H1 (cell line): Measurements from ENCODE around the gene TNKS2. TPM values are rescaled to one million over a fixed set of nuclear protein-coding genes. Genes with fewer than 3 reads are reported as not detected.
A peak's percentile ranks its signal among the peaks of the same experiment; 100 is the strongest.

Experiments used
- CTCF ChIA-PET: fragments of 300-600 bp; sonication (Branson Sonifier 250); formaldehyde crosslinking; loops from one replicate; lab custom pipeline; 2021; ENCODE audit not compliant: partially characterized antibody; lab: Charles Lee
- POLR2A ChIA-PET: fragments of 300-600 bp; sonication (Branson Sonifier 250); formaldehyde crosslinking; loops from one replicate; lab custom pipeline; 2021; ENCODE audit warnings: inconsistent platforms; ENCODE audit not compliant: partially characterized antibody; lab: Charles Lee
- DNase-seq, 2 experiments: peaks; one replicate each; pipeline versions ENCODE4 v3.0.0 to v3.0.0-alpha.2; 2010 to 2022; ENCODE audit warnings: low spot score in 2 of 2, low read depth in 1 of 2, mixed read lengths in 1 of 2
- FAIRE-seq: peaks from 2 replicates; lab custom pipeline; 2011; peaks lifted over from hg19 to GRCh38; lab: Jason Lieb, UNC
- H2AFZ ChIP-seq: 2 replicates; pipeline ENCODE4 v1.8.1; 2012; ENCODE audit warnings: low read length, inconsistent platforms
- H2AK5ac ChIP-seq: 2 replicates; pipeline ENCODE4 v1.6.1; 2013; ENCODE audit warnings: low read depth, low read length
- H2BK120ac ChIP-seq: replicated peaks from 2 replicates; pipeline ENCODE3; 2013; ENCODE audit warnings: low read depth, low read length, inconsistent platforms
- H2BK12ac ChIP-seq: 2 replicates; pipeline ENCODE4 v1.6.1; 2013; ENCODE audit warnings: low read depth, low read length
- H2BK15ac ChIP-seq: 2 replicates; pipeline ENCODE4 v1.6.1; 2013; ENCODE audit warnings: low read length
- H2BK20ac ChIP-seq: 2 replicates; pipeline ENCODE4 v1.6.1; 2013; ENCODE audit warnings: low read length
- H2BK5ac ChIP-seq: 2 replicates; pipeline ENCODE4 v1.6.1; 2013; ENCODE audit warnings: low read depth, low read length
- H3K14ac ChIP-seq: 2 replicates; pipeline ENCODE4 v1.6.1; 2013; ENCODE audit warnings: inconsistent platforms; ENCODE audit not compliant: insufficient read length
- H3K18ac ChIP-seq: 2 replicates; pipeline ENCODE4 v1.6.1; 2013; ENCODE audit warnings: low read length; ENCODE audit errors: extremely low read depth
- H3K23ac ChIP-seq: 2 replicates; pipeline ENCODE4 v1.6.1; 2013; ENCODE audit warnings: inconsistent platforms; ENCODE audit not compliant: insufficient read length
- H3K23me2 ChIP-seq: 2 replicates; pipeline ENCODE4 v1.6.1; 2013; ENCODE audit warnings: low read depth, low read length
- H3K27ac ChIP-seq: 2 replicates; pipeline ENCODE4 v1.6.1; 2011; ENCODE audit warnings: low read depth, low read length, inconsistent platforms
- H3K27me3 ChIP-seq, 4 experiments: replicated peaks in 1 of 4; 1 replicate in 1 of 4; 2 replicates in 3 of 4; pipeline versions ENCODE4 v1.6.1 to v1.8.1; 2011 to 2013; ENCODE audit warnings: low read length in 3 of 4, mild to moderate bottlenecking in 3 of 4, inconsistent platforms in 2 of 4, mixed read lengths in 2 of 4, moderate library complexity in 1 of 4; ENCODE audit not compliant: control insufficient read depth in 3 of 4, insufficient read depth in 3 of 4; ENCODE audit errors: extremely low read depth in 1 of 4
- H3K36me3 ChIP-seq, 4 experiments: 2 replicates each; pipeline versions ENCODE4 v1.6.1 to v1.8.1; 2011 to 2013; ENCODE audit warnings: mild to moderate bottlenecking in 4 of 4, low read length in 3 of 4, moderate library complexity in 2 of 4, control low read depth in 1 of 4, inconsistent platforms in 1 of 4; ENCODE audit not compliant: insufficient read depth in 4 of 4, control insufficient read depth in 2 of 4
- H3K4ac ChIP-seq: replicated peaks from 2 replicates; pipeline ENCODE3; 2013; ENCODE audit warnings: low read length, low read depth, mixed read lengths, inconsistent platforms; ENCODE audit not compliant: insufficient read length
- H3K4me1 ChIP-seq, 4 experiments: replicated peaks in 1 of 4; 1 replicate in 1 of 4; 2 replicates in 3 of 4; pipeline versions ENCODE4 v1.6.1 to v1.8.1; 2011 to 2013; ENCODE audit warnings: low read length in 3 of 4, inconsistent platforms in 2 of 4, mixed read lengths in 1 of 4; ENCODE audit not compliant: insufficient read depth in 4 of 4, control insufficient read depth in 3 of 4
- H3K4me2 ChIP-seq, 2 experiments: 2 replicates each; pipeline versions ENCODE4 v1.6.1 to v1.8.1; 2011 to 2013; ENCODE audit warnings: low read depth in 2 of 2, low read length in 2 of 2, control low read depth in 1 of 2, inconsistent platforms in 1 of 2, mild to moderate bottlenecking in 1 of 2; ENCODE audit not compliant: insufficient read depth in 1 of 2
- H3K4me3 ChIP-seq, 4 experiments: fragments of 200-600, 300-600 bp in 1 of 4; sonication (generic), shearing (Covaris generic), sonication (Bioruptor Twin) in 1 of 4; 2 replicates each; pipeline versions ENCODE4 v1.5.1 to v1.8.1; 2011 to 2016; ENCODE audit warnings: low read length in 4 of 4, low read depth in 3 of 4, control low read depth in 2 of 4, inconsistent platforms in 2 of 4, mild to moderate bottlenecking in 2 of 4, mixed read lengths in 1 of 4, moderate library complexity in 1 of 4; ENCODE audit not compliant: insufficient read depth in 2 of 4; ENCODE audit errors: extremely low read depth in 1 of 4
- H3K56ac ChIP-seq: replicated peaks from 2 replicates; pipeline ENCODE3; 2013; ENCODE audit warnings: low read depth, mild to moderate bottlenecking, mixed read lengths, low read length, inconsistent platforms; ENCODE audit not compliant: insufficient read length
- H3K79me1 ChIP-seq: 2 replicates; pipeline ENCODE4 v1.6.1; 2013; ENCODE audit warnings: low read depth, low read length, control low read depth
- H3K79me2 ChIP-seq, 2 experiments: 2 replicates each; pipeline versions ENCODE4 v1.6.1 to v1.8.1; 2012 to 2013; ENCODE audit warnings: low read length in 2 of 2, mild to moderate bottlenecking in 2 of 2, inconsistent platforms in 1 of 2; ENCODE audit not compliant: insufficient read depth in 2 of 2, control insufficient read depth in 1 of 2
- H3K9ac ChIP-seq, 4 experiments: replicated peaks in 1 of 4; 1 replicate in 1 of 4; 2 replicates in 3 of 4; pipeline versions ENCODE4 v1.6.1 to v1.8.1; 2011 to 2013; ENCODE audit warnings: low read depth in 3 of 4, low read length in 3 of 4, control low read depth in 2 of 4, mild to moderate bottlenecking in 2 of 4, moderate library complexity in 2 of 4, inconsistent platforms in 1 of 4; ENCODE audit errors: extremely low read depth in 1 of 4
- H3K9me3 ChIP-seq, 2 experiments: 2 replicates each; pipeline versions ENCODE4 v1.6.1 to v1.8.1; 2012 to 2013; ENCODE audit warnings: mild to moderate bottlenecking in 2 of 2, moderate library complexity in 2 of 2, control low read depth in 1 of 2, inconsistent platforms in 1 of 2, low read depth in 1 of 2, low read length in 1 of 2, mixed read lengths in 1 of 2; ENCODE audit not compliant: insufficient read depth in 2 of 2
- H4K20me1 ChIP-seq, 2 experiments: replicated peaks in 1 of 2; 2 replicates each; pipeline versions ENCODE3 to v1.8.1; 2011 to 2013; ENCODE audit warnings: inconsistent platforms in 2 of 2, low read length in 2 of 2, mild to moderate bottlenecking in 1 of 2; ENCODE audit not compliant: insufficient read depth in 2 of 2, control insufficient read depth in 1 of 2
- H4K5ac ChIP-seq: 2 replicates; pipeline ENCODE4 v1.6.1; 2013; ENCODE audit warnings: low read length, low read depth, mixed read lengths, inconsistent platforms; ENCODE audit not compliant: insufficient read length
- H4K8ac ChIP-seq: 2 replicates; pipeline ENCODE4 v1.8.0; 2013; ENCODE audit warnings: mild to moderate bottlenecking, moderate library complexity, low read length, inconsistent platforms; ENCODE audit not compliant: insufficient read depth; ENCODE audit errors: extremely low read depth
- H4K91ac ChIP-seq: replicated peaks from 2 replicates; pipeline ENCODE3; 2013; ENCODE audit warnings: low read length, mixed read lengths, inconsistent platforms; ENCODE audit not compliant: insufficient read length
- ATF2 ChIP-seq: IDR thresholded peaks from 2 replicates; pipeline ENCODE4 v1.6.1; 2012; ENCODE audit warnings: low read length, inconsistent platforms
- BRCA1 ChIP-seq: IDR thresholded peaks from 2 replicates; pipeline ENCODE4 v1.6.1; 2012; ENCODE audit warnings: low read depth, low read length, improper control_type of control experiment
- CBX5 ChIP-seq: fragments of 300-800, 300-1000 bp; sonication (generic); IDR thresholded peaks from 2 replicates; pipeline ENCODE4 v1.7.1; 2016; ENCODE audit warnings: antibody characterized with exemption, low read length, low read depth
- EZH2 ChIP-seq: fragments of 200-600 bp; sonication (generic); IDR thresholded peaks from 2 replicates; pipeline ENCODE4 v1.7.1; 2012; ENCODE audit warnings: low read depth, mild to moderate bottlenecking, moderate library complexity, low read length, inconsistent platforms; ENCODE audit not compliant: severe bottlenecking
- KDM1A ChIP-seq: fragments of 200-600, 300-600 bp; sonication (generic); IDR thresholded peaks from 2 replicates; pipeline ENCODE4 v1.7.1; 2016; ENCODE audit warnings: mild to moderate bottlenecking, low read length, borderline replicate concordance
- KDM5A ChIP-seq: fragments of 200-600 bp; IDR thresholded peaks from 2 replicates; pipeline ENCODE4 v1.7.1; 2012; ENCODE audit warnings: mild to moderate bottlenecking, low read length, inconsistent platforms, mixed read lengths
- MAFK ChIP-seq: IDR thresholded peaks from 2 replicates; pipeline ENCODE4 v1.6.1; 2012; ENCODE audit warnings: low read depth, mild to moderate bottlenecking, improper control_type of control experiment, low read length
- SP4 ChIP-seq: IDR thresholded peaks from 2 replicates; pipeline ENCODE4 v1.6.1; 2012; ENCODE audit warnings: low read length, inconsistent platforms
- USF2 ChIP-seq: IDR thresholded peaks from 2 replicates; pipeline ENCODE4 v1.6.1; 2011; ENCODE audit warnings: low read length, improper control_type of control experiment
- WGBS, 2 experiments: shearing (Covaris generic) in 1 of 2; methylation state at CpG; one replicate each; pipeline versions ENCODE4 v1.1.6 to v1.1.7; 2013 to 2015; ENCODE audit warnings: low lambda C conversion rate in 2 of 2, mixed read lengths in 2 of 2, inconsistent platforms in 1 of 2, low coverage in 1 of 2, missing lambda C conversion rate in 1 of 2; ENCODE audit not compliant: insufficient replicate concordance in 2 of 2, insufficient coverage in 1 of 2, insufficient read length in 1 of 2; ENCODE audit errors: extremely low coverage in 1 of 2, missing lambda C conversion rate in 1 of 2; 5-methylcytosine and 5-hydroxymethylcytosine counted together
- polyA plus RNA-seq, 7 experiments: library from polyadenylated mRNA; depleted of rRNA in 3 of 7; stranded (reverse) in 5 of 7; unstranded in 2 of 7; fragments of >200 nt in 5 of 7; fragments of 200-250 nt in 2 of 7; gene quantifications; 1 replicate in 5 of 7; 2 replicates in 1 of 7; 4 replicates in 1 of 7; pipeline versions ENCODE4 v1.2.1 to v1.2.3, GENCODE V29; 2011 to 2013; ENCODE audit warnings: missing spikeins in 2 of 7, mixed read lengths in 2 of 7
- total RNA-seq: library from RNA; stranded (reverse); fragmentation: NEBNext Ultra II Directional; extraction: Animal tissue kit (Norgen Biotek cat#: 25700); gene quantifications from 2 replicates; pipeline ENCODE4 v1.2.1, GENCODE V29; 2021

TNKS2 gene
- total and polyA plus RNA-seq, 2 of the 8 experiments (the other 6 are each of a cell fraction or from before 2014, with no cell fraction given): 23.3 to 73.6 TPM

- Histone ChIP-seq H3K4me2 (peak overlapping the region in 1 of 2 experiments; percentile 46; a peak in 1 of 4 replicates), H3K56ac (peak overlapping the region; percentile 24), H2AK5ac (peak overlapping the region; percentile 77), H2BK120ac (peak overlapping the region; percentile 99), H3K9me3 (no peaks in the 10 kb centered on the region), H4K20me1 (no peaks in the 10 kb centered on the region), H3K18ac (peak overlapping the region; percentile 76), H3K4ac (peak overlapping the region; percentile 94), H2BK20ac (peak overlapping the region; percentile 99), H2BK5ac (peak overlapping the region; percentile 96; the same call in 1 of the 2 replicates), H4K8ac (no peak overlapping the region), H3K79me2 (no peaks in the 10 kb centered on the region), H3K4me1 (peaks cover 11 to 32% (median 23%) of the 10 kb centered on the region in 4 experiments), H3K23ac (no peak overlapping the region), H3K14ac (no peak overlapping the region), H2BK15ac (no peak overlapping the region), H3K36me3 (no peaks in the 10 kb centered on the region), H3K4me3 (no peak overlapping the region), H3K23me2 (no peaks in the 10 kb centered on the region), H4K91ac (peak overlapping the region; percentile 99), H3K27ac (no peak overlapping the region), H4K5ac (peak overlapping the region; percentile 70), H3K79me1 (no peaks in the 10 kb centered on the region), H3K9ac (no peak overlapping the region), H3K27me3 (no peaks in the 10 kb centered on the region), H2AFZ (no peak overlapping the region), H2BK12ac (peak overlapping the region; percentile 96)
- FAIRE-seq: no peak
- ChIA-PET POLR2A (interaction anchor here (1.7 to 3.4 kb wide), 4 partner anchors 8 to 38 kb away, joined by 6 to 26 read pairs (median 16); partner anchors contain the start of genes BTAF1 and FGFBP3), CTCF (interaction anchor here (1.2 kb wide), 1 partner anchor 27 kb away, joined by 6 read pairs; no protein-coding TSS in a partner anchor)
- DNase-seq: no peak
- WGBS, 2 experiments: 92% methylated on average over 9 of the region's 9 CpGs; no CpG with 5 or more reads in 1 of the 2 experiments
- TF ChIP-seq EZH2: no peak
- TF ChIP-seq MAFK: no peak
- no peak for TF ChIP-seq BRCA1
- TF ChIP-seq USF2: no peak
- TF ChIP-seq ATF2: no peak
- no peak for TF ChIP-seq KDM1A
- no peak for TF ChIP-seq KDM5A
- TF ChIP-seq CBX5: no peak
- TF ChIP-seq SP4: no peak
Measured at GRCh38 chr10:91885362-91886079, 87.3 kb downstream of the TNKS2 start.
